GM18498 (cell line): Measurements from ENCODE around the gene CIDEC.
"Not testable (repeated sequence)": the region's sequence is repeated elsewhere in the genome, so short reads cannot be mapped to it uniquely, and the experiment has no call there.

Experiments
- ATAC-seq: cut with Tn5 transposase; IDR thresholded peaks from one replicate; pipeline ENCODE4 v1.9.1; 2021; ENCODE audit warnings: mild to moderate bottlenecking, moderate library complexity; ENCODE audit not compliant: unreplicated experiment

The CIDEC gene

GRCh38 chr3:9851383-9851782 is 28.7 kb downstream of the CIDEC start:
- ATAC-seq: not testable (repeated sequence)

DNA sequence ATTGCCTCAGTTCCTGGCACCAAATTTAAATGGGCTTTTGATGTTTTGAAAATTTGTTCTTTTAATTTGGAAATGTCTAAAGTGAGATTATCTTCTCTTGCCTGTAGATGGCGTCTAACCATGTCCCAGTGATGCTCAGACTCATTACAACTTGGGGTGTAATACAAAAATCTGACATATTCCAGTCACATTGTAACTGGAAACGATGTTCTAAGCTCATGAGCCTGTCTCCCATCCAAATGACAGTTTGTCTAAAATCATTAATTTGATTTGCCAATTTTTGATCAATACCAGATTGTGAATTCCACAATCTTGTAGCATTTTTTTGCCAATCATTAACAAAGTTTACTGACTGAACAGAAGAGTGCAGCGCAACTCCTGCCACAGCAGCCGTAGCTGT is 31.2 kb downstream of the CIDEC start:
- ATAC-seq: not testable (repeated sequence)

- ATAC-seq: not testable (repeated sequence)
Measured at GRCh38 chr3:9847870-9848269, 32.2 kb downstream of the CIDEC start.

- no peak for ATAC-seq
Measured at GRCh38 chr3:9846931-9847488, 33.0 kb downstream of the CIDEC start.

DNA sequence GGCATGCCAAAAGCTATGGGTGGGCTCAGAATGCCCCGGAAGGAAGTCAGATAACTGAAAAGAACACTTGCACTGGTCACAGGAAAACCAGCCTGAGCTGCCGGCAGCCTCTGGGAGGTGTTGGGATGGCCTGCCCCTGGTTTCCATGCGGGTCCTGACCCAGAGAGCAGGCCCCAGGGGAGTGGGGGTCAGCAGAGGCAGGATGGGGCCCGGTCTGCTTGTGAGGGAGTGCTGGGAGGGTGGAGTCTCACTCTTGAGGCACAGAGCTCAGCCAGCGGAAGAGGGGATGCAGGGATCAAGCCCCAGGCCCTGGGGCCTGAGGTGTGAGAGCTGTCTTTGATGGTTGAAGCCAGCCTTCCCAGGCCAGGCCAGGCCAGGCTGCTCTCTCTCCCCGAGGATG is 33.8 kb downstream of the CIDEC start:
- no peak for ATAC-seq

- peak; percentile 98 for ATAC-seq
Measured at GRCh38 chr3:9843715-9844438, 36.2 kb downstream of the CIDEC start, which contains the start of gene RPUSD3. Gene RPUSD3, minus strand, starts transcription at chr3:9844008. Its CDS starts 18 bp downstream, at chr3:9843990.

GRCh38 chr3:9841015-9841414 is 39.0 kb downstream of the CIDEC start:
- no peak for ATAC-seq

DNA sequence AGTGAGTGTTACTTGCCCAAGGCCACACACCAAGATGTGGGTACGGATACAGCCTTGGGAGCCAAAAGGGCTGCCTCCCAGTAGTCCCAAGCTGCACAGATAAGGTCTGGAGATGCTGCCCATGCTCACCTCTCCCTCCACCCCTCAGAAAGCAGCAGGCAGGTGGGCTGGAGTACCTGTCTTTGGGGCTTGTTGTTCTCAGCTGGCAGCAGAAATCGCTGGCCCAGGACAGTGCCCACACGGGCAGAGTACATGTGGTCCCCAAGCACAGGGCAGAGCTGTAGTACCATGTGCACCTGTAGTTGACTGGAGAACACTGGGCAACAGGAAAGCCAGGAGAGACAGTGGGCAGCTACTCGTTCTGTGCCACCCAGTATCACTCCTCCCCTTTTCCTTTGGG is 41.2 kb downstream of the CIDEC start:
- no peak for ATAC-seq

DNA sequence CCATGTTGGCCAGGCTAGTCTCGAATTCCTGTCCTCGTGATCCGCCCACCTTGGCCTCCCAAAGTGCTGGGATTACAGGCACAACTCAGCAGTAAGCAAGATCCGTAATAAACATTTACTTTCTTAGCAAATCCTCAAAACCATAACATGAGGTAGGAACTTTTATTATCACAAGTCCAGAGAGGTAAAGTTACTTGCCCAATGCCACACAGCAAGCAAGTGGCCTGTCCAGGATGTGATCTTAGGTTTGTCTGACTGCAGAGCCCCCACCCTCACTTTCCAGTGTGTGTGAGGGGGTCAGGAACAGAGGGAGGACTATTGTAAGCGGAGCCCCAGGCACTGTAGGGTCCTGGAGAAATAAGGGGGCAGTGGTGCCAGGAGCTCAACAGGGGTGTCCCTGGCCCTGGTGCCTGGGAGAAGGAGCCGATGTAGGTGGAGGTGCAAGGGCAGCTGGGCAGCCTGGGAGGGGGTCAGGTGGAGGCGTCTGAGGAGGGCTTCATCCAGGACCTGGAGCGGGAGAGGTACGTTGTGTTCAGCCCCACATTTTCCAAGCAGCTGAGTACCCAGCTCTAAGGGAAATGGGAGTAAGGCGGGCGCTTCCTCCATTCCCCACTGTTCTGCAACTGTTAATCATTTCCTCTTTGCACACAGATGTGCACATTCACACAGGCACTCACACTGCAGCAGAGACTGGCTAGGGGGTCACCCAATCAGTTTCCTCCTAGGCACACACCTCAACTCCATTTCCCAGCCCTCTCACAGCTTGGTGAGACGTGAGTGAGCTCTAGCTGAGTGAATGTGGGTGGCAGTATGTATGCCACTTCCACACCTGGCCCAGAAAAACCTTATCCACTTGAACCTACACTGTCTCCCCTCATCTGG is 42.1 kb downstream of the CIDEC start:
- ATAC-seq: no peak

GRCh38 chr3:9834520-9835380 is 45.3 kb downstream of the CIDEC start:
- ATAC-seq: no peak

- ATAC-seq: no peak
Measured at GRCh38 chr3:9833078-9833477, 47.0 kb downstream of the CIDEC start.

DNA sequence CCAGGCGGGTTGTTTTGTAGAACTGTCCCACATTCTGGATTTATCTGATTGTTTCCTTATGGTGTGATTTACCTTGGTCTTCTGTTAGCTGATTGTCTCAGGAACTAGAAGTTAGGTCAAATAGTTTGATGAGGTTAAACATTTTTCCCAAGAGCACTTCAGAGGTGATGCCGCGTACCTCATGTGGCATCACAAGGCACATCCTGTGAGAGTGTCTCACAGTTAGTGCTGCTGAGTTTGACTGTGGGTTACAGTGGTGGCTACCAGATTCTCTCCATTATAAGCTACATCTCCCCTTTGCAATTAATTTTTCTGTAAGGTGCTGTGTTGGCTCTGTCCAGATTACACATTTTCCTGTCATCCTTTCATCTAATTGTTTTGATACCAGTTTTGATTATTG is 48.8 kb downstream of the CIDEC start:
- ATAC-seq: no peak

- no peak for ATAC-seq
Measured at GRCh38 chr3:9828801-9829755, 51.0 kb downstream of the CIDEC start.

GRCh38 chr3:9826815-9827573 is 53.1 kb downstream of the CIDEC start:
- ATAC-seq: no peak

DNA sequence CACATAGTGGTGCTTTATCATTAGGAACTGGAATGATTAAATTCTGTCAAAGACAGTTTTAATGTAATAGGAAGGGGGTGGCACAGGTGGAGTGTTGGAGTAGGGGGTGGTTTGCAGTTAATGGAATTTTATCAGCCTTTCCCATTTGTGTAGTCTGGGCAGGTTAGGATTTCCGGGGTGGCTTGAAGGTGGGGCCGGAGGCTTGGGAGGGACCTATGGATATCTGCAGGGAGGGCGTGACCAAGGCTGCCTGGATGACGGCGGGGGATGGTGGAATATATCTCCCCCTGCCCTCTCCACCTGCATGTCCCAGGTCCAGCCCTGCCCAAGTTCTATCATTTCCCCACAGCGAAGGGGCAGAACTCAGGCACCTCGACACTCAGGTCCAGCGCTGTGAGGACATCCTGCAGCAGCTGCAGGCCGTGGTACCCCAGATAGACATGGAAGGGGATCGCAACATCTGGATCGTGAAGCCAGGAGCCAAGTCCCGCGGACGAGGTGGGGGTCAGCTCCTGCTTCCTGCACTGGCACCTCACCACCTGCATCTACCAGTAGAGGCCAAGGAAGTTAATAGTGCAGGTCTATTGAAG is 54.5 kb downstream of the CIDEC start:
- no peak for ATAC-seq

DNA sequence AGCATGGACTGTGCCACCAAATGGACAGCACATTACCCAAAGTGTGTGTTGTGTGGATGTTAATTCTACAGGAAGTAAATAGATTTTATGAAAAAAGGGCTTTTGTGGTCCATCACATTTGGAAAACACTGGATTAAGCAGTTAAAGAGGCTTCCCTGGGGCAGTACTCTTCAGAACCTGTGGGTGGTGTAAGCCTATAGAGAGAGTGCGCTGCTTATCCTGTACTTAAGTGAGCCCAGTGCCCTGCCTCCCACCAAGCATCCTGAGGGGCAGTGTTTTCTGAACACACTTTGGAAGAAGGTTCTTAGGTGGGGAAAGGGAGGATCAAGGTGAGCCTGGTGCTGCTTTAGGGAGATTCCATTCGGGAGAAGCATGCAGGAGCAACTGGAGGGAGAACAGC is 59.1 kb downstream of the CIDEC start:
- ATAC-seq: no peak

- no peak for ATAC-seq
Measured at GRCh38 chr3:9820543-9820942, 59.5 kb downstream of the CIDEC start.

GRCh38 chr3:9818666-9819335 is 61.3 kb downstream of the CIDEC start:
- no peak for ATAC-seq
